NCI-H524 treated with DMSO at 0.1 percent for 48 hours (cell line): ENCODE measurements around the gene ARHGEF28.

Experiments
- DNase-seq: peaks from one replicate; lab custom pipeline; 2025; lab: John Stamatoyannopoulos, UW

The ARHGEF28 gene

DNA sequence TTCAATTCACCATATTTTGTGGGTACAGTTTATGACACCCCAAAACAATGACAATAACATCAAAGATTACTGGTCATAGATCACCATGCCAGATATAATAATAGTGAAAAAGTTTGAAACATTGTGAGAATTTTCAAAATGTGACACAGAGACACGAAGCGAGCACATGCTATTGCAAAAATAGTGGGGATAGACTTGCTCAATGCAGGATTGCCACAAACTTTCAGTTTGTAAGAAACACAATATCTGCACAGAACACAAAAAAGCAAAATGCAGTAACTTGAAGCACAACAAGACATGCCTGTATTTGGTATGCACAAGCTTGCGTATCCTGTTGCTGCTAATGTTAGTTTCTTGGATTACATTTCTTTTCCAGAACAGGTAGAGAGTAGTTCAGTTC, 35.8 kb downstream of the ARHGEF28 start:
- no peak for DNase-seq

DNA sequence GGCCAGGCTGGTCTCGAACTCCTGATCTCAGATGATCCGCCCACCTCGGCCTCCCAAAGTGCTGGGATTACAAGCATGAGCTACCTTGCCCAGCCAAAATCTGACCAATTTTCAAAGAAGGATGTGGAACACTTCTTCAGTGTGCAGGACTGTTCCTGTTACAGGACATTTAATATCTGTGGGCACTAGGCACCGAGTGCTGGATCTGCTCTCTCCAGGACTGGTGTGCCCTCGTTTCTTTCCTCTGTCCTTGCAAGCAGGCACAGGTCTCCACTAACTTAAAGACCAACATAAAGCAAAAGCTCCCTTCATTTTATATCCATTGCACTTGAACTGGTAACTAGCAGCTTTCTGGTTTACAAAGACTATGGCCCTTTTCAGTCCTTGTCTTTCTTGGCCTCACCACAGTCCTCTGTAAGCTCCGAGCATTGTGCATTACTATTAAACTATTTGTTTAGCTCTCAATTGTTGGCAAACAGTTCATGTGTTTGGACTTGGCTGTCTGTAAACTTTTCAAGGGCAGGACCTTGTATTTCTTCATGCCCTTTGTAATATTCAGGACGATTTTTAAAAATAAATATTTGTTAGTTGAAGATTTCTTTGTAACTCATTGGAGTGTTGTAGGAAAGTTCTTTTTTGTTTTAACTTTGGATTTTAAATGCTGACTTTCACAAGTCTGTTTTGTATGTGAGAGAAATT, 37.3 kb downstream of the ARHGEF28 start:
- no peak for DNase-seq

DNA sequence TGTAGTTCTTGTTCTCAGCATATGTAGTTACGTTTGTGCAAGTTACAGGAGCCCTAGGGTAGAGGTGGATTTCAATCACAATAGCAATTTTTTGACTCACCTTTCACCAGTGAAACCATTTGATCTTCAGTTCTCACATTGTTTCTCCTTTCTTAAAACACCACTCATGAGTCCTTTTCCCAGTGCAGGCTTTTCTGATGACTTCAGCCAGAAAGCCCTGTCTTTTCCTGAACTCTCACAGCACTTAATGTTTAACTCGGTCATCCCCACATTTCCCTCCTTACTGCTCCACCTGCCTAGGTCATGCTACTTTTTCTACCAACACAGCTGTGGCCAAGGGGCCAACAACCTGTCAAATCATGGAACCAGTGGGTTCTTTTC, 37.9 kb downstream of the ARHGEF28 start:
- no peak for DNase-seq

DNA sequence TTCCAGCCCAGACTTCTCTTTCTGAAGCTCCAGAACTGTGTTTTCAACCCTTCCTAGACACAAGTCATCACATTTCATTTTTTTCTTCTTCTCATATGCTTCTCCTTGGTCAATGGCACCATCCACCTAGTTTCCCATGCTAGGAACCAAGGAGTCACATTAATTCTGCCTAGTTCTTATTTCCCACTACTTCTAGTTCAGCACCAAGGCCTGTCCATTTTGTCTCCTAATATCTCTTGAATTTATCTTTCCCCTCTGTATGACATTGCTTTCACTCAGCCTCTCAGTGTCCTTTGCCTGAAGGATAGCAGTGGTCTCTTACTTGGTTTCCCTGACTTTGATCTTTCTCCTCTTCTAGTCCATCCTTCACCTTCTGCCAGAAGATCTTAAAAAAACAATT, 38.8 kb downstream of the ARHGEF28 start:
- DNase-seq = no peak

DNA sequence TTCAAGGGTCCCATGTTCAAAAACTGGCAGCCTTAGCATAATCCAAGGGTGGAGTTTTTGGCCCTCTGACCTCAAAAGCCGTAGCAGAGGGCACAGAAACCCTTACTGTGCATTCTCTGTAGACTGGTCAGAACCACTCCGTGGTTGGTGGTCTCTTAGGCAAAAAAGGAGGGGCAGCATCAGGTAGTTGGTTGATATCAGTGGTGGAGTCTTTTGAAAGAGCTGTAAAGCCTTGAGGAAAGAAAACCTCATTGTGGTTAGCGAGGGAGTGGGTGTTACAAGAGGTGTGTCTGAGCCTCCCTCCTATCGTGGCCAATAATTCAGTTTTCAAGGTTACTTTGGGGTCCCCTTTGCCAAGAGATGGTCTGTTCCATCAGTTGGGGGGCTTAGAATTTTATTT, 40.9 kb downstream of the ARHGEF28 start:
- DNase-seq = no peak

DNA sequence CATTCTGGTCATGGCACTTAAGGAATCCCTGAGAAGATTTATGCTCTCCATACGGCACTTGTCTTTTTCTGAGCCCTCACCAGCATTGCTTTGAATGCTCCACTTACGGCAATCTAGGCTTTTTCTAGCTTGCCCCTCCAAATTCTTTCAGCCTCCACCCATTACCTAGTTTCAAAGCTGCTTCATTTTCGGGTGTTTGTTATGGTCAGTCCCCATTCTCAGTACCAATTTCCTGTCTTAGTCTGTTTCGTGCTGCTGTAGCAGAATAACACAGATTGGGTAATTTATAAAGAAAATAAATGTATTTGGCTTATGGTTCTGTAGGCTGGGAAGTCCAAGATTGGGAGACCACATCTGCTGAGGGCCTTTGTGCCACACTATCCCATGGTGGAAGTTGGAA, 42.0 kb downstream of the ARHGEF28 start:
- DNase-seq = no peak

DNA sequence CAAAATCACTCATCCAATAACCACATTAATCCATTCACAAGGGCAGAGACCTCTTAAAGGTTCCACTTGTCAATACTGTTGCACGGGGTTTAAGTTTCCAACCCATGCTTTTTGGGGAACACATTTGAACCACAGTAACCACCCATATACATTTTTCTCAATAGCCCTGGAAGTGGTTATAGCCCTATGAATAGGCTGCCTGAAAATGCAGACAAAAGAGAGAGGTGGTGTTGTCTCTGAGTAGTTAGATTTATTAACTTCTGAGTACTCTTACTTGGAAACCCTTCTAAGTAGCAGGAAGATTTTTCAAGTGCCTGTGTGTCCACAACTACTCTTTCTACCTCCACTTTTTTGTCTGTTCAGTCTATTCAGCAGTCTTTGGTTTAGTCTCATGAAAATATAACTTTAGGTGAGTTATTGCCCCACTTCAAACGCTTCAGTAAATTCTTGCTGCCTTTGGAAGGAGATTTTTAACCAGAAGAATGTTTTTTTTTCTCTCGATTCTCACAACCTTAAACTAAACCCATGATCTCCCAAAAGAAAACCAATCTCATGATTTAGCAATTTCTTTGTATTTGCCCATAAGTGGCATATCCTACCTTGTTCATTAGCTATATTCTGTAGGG, 42.6 kb downstream of the ARHGEF28 start:
- DNase-seq = no peak

DNA sequence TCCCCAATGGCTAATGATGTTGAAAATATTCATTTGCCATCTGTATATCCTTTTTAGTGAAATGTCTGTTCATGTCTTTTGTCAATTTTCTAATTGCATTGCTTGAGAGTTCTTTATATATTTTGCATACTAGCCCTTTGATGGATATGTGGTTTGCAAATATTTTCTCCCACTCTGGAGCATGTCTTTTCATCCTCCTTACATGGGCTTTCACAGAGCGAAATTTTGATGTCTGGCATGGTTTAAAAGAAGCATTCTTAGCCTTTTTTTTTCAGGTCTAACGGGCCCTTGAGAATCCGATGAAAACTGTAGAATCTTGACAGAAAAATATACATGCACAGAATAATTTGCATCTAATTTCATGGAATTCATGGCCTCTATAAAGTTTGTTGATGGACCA, 44.7 kb downstream of the ARHGEF28 start:
- no peak for DNase-seq

DNA sequence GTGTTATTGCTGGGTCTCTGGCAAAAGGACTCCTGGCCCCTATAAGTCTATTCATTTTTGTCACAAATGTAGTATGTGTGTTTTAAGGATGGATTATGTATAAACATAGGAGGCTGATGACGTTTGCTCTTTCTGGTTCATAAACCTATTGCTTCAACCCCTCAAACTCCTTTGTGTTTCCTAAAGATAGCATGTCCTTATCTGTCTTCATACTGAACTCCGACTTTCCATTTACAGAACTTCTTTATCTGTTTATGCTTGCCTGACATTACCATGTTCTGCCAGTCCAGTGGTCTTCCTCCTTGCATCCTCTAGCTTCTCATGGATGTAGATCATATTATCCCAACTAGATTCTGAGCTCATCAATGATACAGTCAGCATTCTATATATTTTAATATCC, 46.1 kb downstream of the ARHGEF28 start:
- no peak for DNase-seq

DNA sequence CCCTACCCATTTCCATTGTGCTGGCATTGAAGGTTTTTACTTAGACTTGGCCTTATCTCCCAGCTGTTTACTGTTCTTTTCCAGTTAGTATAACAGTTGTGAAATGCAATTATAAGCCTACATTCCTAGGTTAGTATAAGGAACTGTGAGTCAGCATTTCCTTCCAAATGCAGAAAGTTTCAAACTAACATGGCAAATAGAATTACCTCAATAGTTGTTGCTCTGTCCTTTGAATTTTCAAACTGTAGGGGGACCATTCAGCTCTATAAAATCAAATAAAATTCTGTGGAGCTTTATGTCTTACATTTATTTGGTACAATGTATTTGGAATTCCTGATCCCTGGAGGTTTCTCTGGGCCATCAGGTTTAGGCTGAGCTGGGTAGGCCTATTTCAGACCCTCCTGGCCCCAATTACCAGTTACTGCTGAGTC, 47.2 kb downstream of the ARHGEF28 start:
- DNase-seq = no peak

DNA sequence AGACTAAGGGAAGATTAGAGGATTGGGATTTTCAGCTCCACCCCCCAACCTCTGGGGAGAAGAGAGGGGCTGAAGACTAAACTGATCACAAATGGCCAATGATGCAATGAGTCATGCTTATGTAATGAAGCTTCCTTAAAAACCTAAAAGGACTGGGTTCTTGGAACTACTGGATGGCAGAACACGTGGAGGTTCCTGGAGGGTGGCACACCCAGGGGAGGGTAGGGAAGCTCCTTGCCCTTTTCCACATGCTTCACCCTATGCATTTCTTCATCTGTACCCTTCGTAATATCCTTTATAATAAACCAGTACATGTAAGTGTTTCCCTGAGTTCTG, 48.6 kb downstream of the ARHGEF28 start:
- no peak for DNase-seq

DNA sequence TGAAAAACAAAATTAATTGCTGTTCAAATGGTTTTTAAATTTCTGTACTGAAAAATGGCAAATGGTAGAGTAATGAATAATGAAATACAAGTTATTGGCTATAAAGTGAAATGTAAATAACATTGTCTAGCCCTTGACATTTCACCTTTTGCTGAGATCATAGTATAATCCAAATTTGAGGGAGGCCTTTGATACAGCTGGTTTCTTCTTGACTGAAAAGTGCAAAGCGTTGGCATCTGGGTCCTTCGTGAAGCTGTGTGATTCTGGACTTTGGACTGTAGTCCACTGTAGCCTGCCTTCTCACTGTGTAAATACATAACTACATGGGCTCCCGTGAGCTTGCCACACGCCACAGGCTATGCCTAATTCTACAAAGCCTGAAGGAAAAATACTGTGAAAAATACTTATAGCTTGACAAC, 52.3 kb downstream of the ARHGEF28 start:
- no peak for DNase-seq

DNA sequence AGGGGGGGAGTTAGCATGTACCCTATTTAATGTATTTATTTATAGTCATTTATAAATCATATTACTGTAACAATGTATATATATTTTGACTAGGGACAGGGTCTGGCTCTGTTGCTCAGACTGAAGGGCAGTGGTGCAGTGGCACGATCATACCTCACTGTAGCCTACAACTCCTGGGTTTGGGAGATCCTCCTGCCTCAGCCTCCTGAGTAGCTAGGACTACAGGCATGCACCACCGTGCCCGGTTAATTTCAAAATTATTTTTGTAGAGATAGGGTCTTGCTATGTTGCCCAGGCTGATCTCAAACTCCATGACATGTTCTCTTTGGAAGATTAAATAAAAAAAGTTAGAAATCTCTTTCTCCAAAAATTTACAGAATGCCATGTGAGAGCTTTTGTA, 52.8 kb downstream of the ARHGEF28 start:
- DNase-seq = no peak

DNA sequence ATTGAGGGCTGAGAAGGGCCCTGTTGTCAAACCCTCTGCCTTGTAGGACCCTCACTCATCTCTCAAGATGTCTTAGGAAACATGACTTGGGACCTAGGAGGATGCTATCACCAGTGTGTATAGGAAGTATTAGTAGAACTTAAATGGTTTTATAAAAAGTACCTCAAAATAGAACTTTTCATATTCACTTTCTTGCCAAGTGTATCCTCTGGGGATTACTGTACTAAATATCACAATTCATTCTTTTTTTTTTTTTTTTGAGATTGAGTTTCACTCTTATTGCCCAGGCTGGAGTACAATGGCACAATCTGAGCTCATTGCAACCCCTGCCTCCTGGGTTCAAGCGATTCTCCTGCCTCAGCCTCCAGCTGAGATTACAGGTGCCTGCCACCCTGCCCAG, 56.2 kb downstream of the ARHGEF28 start:
- no peak for DNase-seq

DNA sequence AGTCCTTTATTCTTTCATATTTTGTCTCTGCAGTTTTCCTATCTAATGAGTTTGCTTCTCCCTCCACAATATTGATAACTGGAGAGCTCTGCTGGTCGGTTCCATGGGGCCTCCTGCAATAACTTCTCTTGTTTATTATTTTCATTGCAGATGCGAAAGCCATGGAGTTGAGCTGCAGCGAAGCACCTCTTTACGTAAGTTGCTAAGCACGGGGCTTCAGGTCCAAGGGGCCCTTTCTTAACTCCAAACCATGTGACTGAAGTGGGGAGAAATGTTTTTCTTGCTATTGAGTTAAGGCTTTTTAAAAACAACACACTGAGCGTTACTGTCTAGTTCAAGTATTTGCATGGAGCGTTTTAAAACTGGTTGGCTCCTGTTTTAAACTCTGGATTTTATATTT, 58.7 kb downstream of the ARHGEF28 start:
- DNase-seq = no peak

DNA sequence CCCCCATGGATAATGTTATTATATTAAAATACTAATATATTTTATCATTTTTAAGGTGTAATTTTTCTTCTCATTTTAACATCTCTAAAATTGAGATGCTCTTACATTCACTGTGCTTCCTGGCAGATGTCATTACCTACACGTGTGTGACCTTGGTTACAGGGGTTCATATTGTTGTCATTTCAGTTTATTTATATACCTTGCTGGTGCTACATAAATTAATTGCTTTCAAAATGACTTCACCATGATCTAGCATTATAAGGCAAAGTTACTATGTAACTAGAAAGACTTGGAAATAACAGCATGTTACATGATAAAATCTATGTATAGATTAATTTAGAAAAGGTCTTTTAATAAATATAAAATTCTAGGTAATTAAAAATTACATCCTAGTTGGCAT, 60.9 kb downstream of the ARHGEF28 start:
- DNase-seq = no peak

DNA sequence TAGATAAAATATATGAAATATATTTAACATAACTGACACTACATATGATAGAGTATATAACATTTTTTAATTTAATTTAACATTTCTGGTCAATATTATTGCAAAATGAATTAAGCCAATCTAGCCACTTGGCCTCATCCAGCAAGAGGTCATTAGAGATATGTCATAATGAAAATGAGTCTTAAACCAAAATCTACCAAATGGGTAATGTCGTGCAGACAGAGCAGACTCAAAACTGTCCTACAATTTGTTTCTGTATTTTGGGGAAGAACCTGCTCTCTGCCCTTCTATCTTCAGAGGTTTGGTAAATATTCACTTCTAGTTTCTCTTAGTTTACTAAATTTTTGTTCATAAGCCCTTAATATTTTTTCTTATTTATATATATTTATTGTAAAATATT, 61.4 kb downstream of the ARHGEF28 start:
- no peak for DNase-seq

DNA sequence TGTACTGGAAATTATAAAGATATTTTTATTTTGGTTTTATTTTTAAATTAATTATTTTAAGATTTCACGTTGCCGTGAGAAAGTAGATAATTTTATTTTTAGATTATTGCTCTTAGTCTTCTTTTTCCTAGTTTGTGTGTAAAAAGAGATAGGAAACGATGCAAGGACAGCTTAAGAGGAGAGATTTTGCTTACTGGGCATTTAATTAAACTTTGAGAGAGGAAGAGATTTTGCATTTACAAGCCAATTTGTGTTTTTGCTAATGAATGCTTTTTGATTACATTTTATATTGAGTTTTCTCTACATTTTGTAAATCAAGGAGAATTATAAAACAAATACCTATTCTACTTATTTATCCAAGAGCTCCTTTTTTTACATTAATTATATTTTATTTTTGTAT, 64.0 kb downstream of the ARHGEF28 start:
- no peak for DNase-seq

DNA sequence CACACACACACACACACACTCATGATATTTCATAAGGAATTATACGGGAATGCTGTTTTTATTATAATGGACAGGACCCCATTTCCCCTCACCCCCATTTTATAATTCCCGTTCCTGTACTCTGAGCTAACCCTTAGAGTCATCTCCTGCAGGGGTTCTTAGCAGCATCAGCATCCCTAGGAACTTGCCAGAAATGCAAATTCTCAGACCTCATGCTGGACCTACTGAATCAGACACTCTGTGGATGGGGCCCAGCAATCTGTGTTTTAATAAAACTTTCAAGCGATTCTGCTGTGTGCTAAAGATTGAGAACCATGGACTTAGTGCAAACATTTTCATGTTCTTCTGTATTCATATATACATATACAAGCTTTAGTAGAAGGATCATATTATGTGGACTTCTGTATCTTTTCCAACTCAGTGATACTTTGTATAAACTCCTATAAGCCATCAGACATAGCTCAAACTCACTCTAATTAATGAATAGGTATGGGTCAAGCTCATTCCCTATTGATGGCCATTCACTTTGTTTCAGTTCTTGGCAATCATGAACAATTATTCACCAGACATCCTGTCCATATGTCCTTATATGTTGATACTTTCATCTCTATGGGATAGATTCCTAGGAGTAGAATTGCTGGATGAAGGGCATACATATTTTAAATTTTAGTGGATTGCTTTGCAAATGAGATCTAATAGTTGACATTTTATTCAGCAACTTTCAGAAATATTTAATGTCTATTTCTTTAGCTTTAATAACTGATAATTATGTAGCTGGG, 65.5 kb downstream of the ARHGEF28 start:
- DNase-seq = no peak

DNA sequence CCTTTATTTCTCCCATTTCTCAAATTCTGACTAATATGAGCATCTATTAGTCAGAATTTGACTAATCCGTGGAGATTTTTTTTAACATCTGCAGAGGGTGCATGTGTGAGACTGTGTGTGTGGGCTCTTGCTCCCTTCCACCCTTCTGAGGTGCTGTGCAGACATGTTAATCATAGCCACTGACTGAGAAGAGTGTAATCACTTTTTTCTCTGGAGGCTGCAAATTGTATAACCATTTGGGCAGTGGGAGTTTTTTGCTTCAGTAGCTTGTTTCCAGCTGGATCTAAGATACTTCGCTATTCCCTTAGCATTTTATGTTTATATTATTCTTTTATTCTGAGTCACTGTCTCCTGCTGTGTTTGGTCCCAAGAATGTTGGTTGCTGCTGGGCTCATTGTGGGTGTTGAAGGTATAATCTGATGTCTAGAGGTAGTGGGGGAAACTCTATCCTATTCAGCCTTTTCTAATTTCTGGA, 66.2 kb downstream of the ARHGEF28 start:
- no peak for DNase-seq

DNA sequence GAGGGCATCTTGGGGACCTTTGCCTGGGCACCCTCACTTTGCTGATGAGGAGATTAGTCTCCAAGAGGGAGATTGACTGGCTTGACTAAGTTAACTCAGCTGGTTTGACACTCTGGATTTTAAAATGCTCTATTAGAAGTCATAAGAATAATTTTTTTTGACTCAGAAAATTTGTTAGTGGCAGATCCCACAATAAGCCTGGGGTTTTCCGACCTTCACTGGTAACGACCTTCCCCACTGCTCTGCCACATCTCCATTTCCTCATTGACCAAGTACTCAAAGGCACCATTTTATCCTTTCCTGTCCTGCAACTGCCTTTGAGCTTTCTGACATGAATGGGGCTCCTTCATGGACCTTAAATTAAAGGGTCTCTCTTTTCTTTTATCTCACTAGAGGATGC, 67.0 kb downstream of the ARHGEF28 start:
- no peak for DNase-seq

DNA sequence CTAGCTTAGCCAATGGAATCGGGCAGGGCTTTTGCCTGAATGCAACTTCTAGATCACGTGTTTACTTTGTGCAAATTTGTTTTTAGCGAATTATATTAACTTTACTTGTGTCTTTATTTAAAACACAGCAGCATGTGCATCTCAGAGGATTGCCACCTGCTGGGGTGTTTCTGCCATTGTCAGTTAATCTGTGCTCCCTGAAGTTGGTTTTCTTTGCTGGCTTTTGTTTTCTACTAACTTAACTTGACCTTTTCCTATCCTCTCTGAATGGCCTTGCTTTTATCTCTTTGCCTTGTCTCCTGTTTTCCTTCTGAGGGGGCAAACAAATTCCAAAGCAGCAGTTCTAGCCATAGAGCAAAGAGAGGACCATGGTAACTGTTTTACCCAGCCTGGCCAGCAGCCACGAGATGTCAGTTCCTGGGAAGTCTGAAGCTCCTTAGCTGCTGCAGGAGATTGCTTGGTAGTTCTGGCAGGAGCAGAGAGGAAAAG, 67.6 kb downstream of the ARHGEF28 start:
- no peak for DNase-seq

DNA sequence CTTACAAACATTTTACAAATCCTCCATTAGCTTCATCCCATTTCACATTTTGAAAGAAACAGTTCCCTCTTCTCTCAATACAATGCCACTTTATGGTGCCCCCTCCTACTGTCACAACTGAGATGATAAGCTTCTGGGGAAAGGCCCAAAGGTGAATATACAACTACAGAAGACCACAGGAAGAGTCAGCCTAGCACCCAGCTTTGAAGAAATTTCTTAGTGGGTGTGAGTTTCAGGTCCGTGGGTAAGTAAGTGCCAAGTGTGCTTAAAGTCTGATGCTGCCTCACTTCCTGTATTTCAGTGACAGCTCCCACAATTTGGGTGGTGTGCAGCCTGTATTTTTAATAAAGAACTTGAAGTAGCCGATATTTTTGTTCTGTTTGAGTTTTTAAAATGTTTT, 68.1 kb downstream of the ARHGEF28 start:
- DNase-seq = no peak
